ENCODE measurements around the gene TNPO2. TPM values are rescaled to one million over a fixed set of nuclear protein-coding genes. Genes with fewer than 3 reads are reported as not detected.

TNPO2 gene
- polyA plus RNA-seq (2011; rRNA removed) = 47.3 and 58.8 TPM in 2 replicates
- polyA minus RNA-seq (2011; rRNA and poly(A)+ RNA removed) = 187 and 198 TPM in 2 replicates

- peak within 1 kb of the TSS; percentile 82 for H3K27ac ChIP-seq (ENCODE audit: low read depth, low read length)
- H3K9me3 ChIP-seq (ENCODE audit: control insufficient read depth, insufficient read depth, low read length) = no peaks in the 10 kb centered on the region; the same call in 1 of the 2 replicates
- DNase-seq (ENCODE audit: low read depth, low spot score) = no peak
- POLR2A ChIA-PET = interaction anchor here (0.5 to 3.3 kb wide), 4 partner anchors 10 to 69 kb away, joined by 3 to 25 read pairs (median 19); partner anchors contain the start of genes GET3, JUNB and TRIR
- CTCF ChIA-PET = interaction anchor here (0.6 to 1.1 kb wide), 7 partner anchors 9 to 124 kb away, joined by 3 to 4 read pairs (median 3); no protein-coding TSS in a partner anchor
- no peak for TF ChIP-seq CTCF (IDR thresholded peaks at IDR 0.05; ENCODE audit: low read depth, low read length)
- H3K27me3 ChIP-seq (ENCODE audit: control insufficient read depth, insufficient read depth, low read length) = no peaks in the 10 kb centered on the region
- H3K4me3 ChIP-seq (ENCODE audit: low read depth, low read length) = peak within 1 kb of the TSS; percentile 83
Observed at GRCh38 chr19:12723641-12724426, at the start of gene TNPO2. Gene TNPO2, minus strand, starts transcription at chr19:12723932. Its CDS starts 2,955 bp downstream, at chr19:12720977.

GRCh38 chr19:12772323-12772722 is 48.6 kb upstream of the TNPO2 start:
- no peak overlapping the region for H3K27ac ChIP-seq (ENCODE audit: low read depth, low read length)
- ChIA-PET POLR2A (interaction anchor here (3.0 kb wide), 1 partner anchor 19 kb away, joined by 17 read pairs; the partner anchor contains the start of gene JUNB), CTCF (interaction anchor here (1.2 to 7.5 kb wide), 3 partner anchors 12 to 75 kb away, joined by 3 to 92 read pairs (median 7); no protein-coding TSS in a partner anchor)
- no peak for DNase-seq (ENCODE audit: low read depth, low spot score)
- no peak overlapping the region for H3K4me3 ChIP-seq (ENCODE audit: low read depth, low read length)
- H3K27me3 ChIP-seq (ENCODE audit: control insufficient read depth, insufficient read depth, low read length) = no peaks in the 10 kb centered on the region
- no peak for TF ChIP-seq CTCF (IDR thresholded peaks at IDR 0.05; ENCODE audit: low read depth, low read length)
- H3K9me3 ChIP-seq (ENCODE audit: control insufficient read depth, insufficient read depth, low read length) = peaks cover 3% of the 10 kb centered on the region; the same call in 1 of the 2 replicates

GRCh38 chr19:12770922-12771321 is 47.2 kb upstream of the TNPO2 start:
- no peaks in the 10 kb centered on the region; the same call in 1 of the 2 replicates for H3K9me3 ChIP-seq (ENCODE audit: control insufficient read depth, insufficient read depth, low read length)
- no peaks in the 10 kb centered on the region for H3K27me3 ChIP-seq (ENCODE audit: control insufficient read depth, insufficient read depth, low read length)
- no peak overlapping the region for H3K27ac ChIP-seq (ENCODE audit: low read depth, low read length)
- TF ChIP-seq CTCF (IDR thresholded peaks at IDR 0.05; ENCODE audit: low read depth, low read length) = no peak
- ChIA-PET POLR2A (interaction anchor here (0.6 to 0.9 kb wide), 2 partner anchors 21 to 41 kb away, joined by 3 to 6 read pairs; partner anchors contain the start of gene JUNB), CTCF (interaction anchor here (1.6 to 2.3 kb wide), 2 partner anchors 25 to 77 kb away, joined by 3 to 8 read pairs; no protein-coding TSS in a partner anchor)
- no peak for DNase-seq (ENCODE audit: low read depth, low spot score)
- no peak overlapping the region for H3K4me3 ChIP-seq (ENCODE audit: low read depth, low read length)

- H3K4me3 ChIP-seq (ENCODE audit: low read depth, low read length) = no peak overlapping the region
- H3K27ac ChIP-seq (ENCODE audit: low read depth, low read length) = no peak overlapping the region
- POLR2A ChIA-PET = interaction anchor here (0.7 kb wide), 1 partner anchor 25 kb away, joined by 3 read pairs; no protein-coding TSS in a partner anchor
- no peak for TF ChIP-seq CTCF (IDR thresholded peaks at IDR 0.05; ENCODE audit: low read depth, low read length)
- no peaks in the 10 kb centered on the region for H3K27me3 ChIP-seq (ENCODE audit: control insufficient read depth, insufficient read depth, low read length)
- no peaks in the 10 kb centered on the region for H3K9me3 ChIP-seq (ENCODE audit: control insufficient read depth, insufficient read depth, low read length)
- DNase-seq (ENCODE audit: low read depth, low spot score) = no peak
- CTCF ChIA-PET = interaction anchor here (1.6 to 2.3 kb wide), 2 partner anchors 9 to 27 kb away, joined by 6 to 8 read pairs; no protein-coding TSS in a partner anchor
Observed at GRCh38 chr19:12769689-12770088, 46.0 kb upstream of the TNPO2 start.

All from AG04450 (cell line).